GM03348 (cell line): Measurements from ENCODE around the gene TNFAIP8L3.

Experiments used
- DNase-seq: peaks from one replicate; pipeline ENCODE4 v3.0.0; 2012; ENCODE audit warnings: low spot score

TNFAIP8L3 gene

GRCh38 chr15:51089699-51090453, 4.8 kb downstream of the TNFAIP8L3 start:
- no peak for DNase-seq

- no peak for DNase-seq
Measured at GRCh38 chr15:51089041-51089440, 5.7 kb downstream of the TNFAIP8L3 start.

GRCh38 chr15:51088585-51088984, 6.1 kb downstream of the TNFAIP8L3 start:
- no peak for DNase-seq

- no peak for DNase-seq
Measured at GRCh38 chr15:51087513-51087912, 7.2 kb downstream of the TNFAIP8L3 start.

- DNase-seq = no peak
Measured at GRCh38 chr15:51086409-51086808, 8.3 kb downstream of the TNFAIP8L3 start.

- DNase-seq = no peak
Measured at GRCh38 chr15:51085764-51086163, 8.9 kb downstream of the TNFAIP8L3 start.

- no peak for DNase-seq
Measured at GRCh38 chr15:51083641-51084166, 11.0 kb downstream of the TNFAIP8L3 start.

GRCh38 chr15:51082246-51082645, 12.5 kb downstream of the TNFAIP8L3 start:
- DNase-seq = no peak

- no peak for DNase-seq
Measured at GRCh38 chr15:51080286-51080685, 14.4 kb downstream of the TNFAIP8L3 start.

- DNase-seq = no peak
Measured at GRCh38 chr15:51079226-51079625, 15.5 kb downstream of the TNFAIP8L3 start.

GRCh38 chr15:51077221-51078153, 17.2 kb downstream of the TNFAIP8L3 start:
- peak; percentile 35 for DNase-seq

GRCh38 chr15:51076524-51077220, 18.0 kb downstream of the TNFAIP8L3 start:
- no peak for DNase-seq

- no peak for DNase-seq
Measured at GRCh38 chr15:51075826-51076523, 18.7 kb downstream of the TNFAIP8L3 start.

GRCh38 chr15:51075364-51075763, 19.3 kb downstream of the TNFAIP8L3 start:
- peak; percentile 58 for DNase-seq

- DNase-seq = no peak
Measured at GRCh38 chr15:51074926-51075325, 19.8 kb downstream of the TNFAIP8L3 start.

GRCh38 chr15:51071578-51071977, 23.1 kb downstream of the TNFAIP8L3 start:
- no peak for DNase-seq

- DNase-seq = no peak
Measured at GRCh38 chr15:51069983-51070382, 24.7 kb downstream of the TNFAIP8L3 start.

GRCh38 chr15:51067510-51067909, 27.2 kb downstream of the TNFAIP8L3 start:
- no peak for DNase-seq

- no peak for DNase-seq
Measured at GRCh38 chr15:51065781-51066180, 28.9 kb downstream of the TNFAIP8L3 start.

- no peak for DNase-seq
Measured at GRCh38 chr15:51065261-51065660, 29.4 kb downstream of the TNFAIP8L3 start.

GRCh38 chr15:51062736-51063135, 32.0 kb downstream of the TNFAIP8L3 start:
- DNase-seq = no peak
